Mononuclear cell (primary cell): Measurements from ENCODE around the gene PTPRE. TPM values are rescaled to one million over a fixed set of nuclear protein-coding genes. Genes with fewer than 3 reads are reported as not detected.

Source experiments
- H3K27me3 ChIP-seq: 2 replicates; pipeline ENCODE4 v1.6.0; 2011; ENCODE audit warnings: low read length, control low read depth; ENCODE audit not compliant: insufficient read depth
- H3K4me1 ChIP-seq: 2 replicates; pipeline ENCODE4 v1.5.1; 2011; ENCODE audit warnings: mild to moderate bottlenecking, low read length, control low read depth; ENCODE audit not compliant: insufficient read depth
- H3K4me3 ChIP-seq: 2 replicates; pipeline ENCODE4 v1.5.1; 2011; ENCODE audit warnings: mild to moderate bottlenecking, low read length, moderate library complexity
- H3K9me3 ChIP-seq: 2 replicates; pipeline ENCODE4 v1.5.1; 2011; ENCODE audit warnings: low read depth, mild to moderate bottlenecking, control low read depth, low read length
- total RNA-seq: library from RNA; depleted of rRNA; stranded (reverse); fragments of >200 nt; gene quantifications from one replicate; pipeline ENCODE4 v1.2.3, GENCODE V29; 2012

PTPRE gene
- total RNA-seq, 1 donor, result 205 TPM

DNA sequence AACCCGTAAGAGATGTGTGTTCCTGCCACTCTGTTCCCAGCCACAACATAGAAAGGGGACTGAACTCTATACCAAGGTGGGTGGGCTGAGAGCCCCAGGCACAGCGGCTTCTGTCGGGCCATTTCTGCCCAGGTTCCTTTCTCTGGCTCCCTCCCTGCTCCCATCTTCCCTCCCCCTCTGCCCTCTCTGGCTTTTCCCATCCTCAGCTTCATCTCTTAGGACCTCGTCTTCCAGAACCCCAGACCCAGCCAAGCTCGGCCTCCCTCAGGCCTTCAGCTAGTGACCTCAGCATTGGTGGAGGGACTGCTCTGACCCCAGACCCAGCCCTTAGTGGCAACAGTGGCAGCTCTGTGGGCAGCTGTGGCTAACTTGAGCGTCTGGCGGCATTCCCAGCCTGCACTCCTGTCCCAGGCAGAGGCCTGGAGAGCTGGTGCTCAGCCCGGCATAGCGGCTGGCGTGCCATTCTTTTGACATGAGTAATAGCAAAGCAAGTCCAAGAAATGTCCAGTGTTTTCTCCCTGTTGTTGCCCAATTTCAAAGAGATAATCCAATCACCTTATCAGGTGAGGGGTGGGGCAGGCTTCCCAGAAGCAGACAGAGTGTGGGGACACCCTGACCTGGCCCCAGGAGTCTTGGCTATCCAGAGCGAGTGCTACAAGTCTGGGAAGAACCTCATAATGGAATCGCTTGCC is 15.9 kb downstream of the PTPRE start:
- Histone ChIP-seq H3K4me3 (no peak overlapping the region), H3K9me3 (no peaks in the 10 kb centered on the region), H3K27me3 (no peaks in the 10 kb centered on the region), H3K4me1 (peaks cover 95% of the 10 kb centered on the region)

DNA sequence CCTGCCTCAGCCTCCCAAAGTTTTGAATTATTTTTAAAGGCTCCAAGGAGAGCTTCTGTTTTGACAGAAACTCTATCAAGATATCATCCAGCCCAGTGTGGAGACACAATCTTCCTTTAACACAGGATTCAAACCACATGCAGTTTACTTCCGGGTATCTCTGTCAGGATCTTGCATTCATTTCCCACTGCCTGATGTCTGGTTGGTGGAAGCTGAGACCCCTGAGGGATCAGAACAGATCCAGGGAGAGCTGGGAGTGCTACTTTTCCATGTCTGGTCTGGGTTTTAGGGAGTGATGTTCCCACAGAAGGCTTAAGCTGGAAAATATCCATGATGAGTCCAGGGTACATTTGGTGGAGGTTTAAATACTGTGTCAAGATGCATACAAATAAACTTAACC is 16.7 kb downstream of the PTPRE start:
- peaks cover 92% of the 10 kb centered on the region for H3K4me1 ChIP-seq

DNA sequence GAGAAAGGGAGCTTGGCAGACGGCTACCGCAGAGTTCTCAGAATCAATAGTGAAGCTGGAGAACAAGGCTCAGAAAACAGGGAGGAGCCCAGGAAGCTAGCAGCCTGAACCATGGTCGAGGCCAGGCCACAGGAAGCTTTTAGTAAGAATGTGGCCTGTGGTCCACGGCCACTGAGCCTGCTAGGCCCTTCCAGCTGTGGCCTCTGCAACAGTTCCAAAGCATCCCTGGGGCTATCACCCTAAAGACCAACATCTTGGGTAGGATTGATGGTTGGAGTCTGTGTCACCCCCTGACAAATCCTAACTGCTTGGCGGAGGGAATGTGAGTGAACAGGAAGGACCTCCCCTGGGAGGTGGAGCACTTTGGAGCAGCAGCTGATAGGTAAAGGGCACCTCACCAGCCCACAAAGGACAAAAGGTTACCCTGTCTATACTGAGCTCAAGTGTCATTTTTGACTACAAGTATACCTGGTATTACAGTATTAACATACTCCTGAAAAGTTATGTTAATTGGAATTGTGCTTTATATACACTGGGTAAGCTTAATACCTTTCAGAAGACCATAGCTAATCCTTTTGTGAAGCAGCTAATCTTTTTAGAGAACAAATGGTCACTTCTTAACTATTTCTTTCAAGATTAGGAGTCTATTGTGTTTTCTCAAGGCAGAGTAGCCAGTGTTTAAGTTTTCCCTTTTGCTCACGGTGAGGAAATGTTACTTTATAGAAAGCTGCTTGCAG is 18.7 kb downstream of the PTPRE start:
- no peak overlapping the region for H3K4me3 ChIP-seq
- no peaks in the 10 kb centered on the region for H3K27me3 ChIP-seq
- H3K4me1 ChIP-seq, result peaks cover 72% of the 10 kb centered on the region
- no peaks in the 10 kb centered on the region for H3K9me3 ChIP-seq

More for the DNA sequence above, 16.7 kb downstream of the PTPRE start:
- Histone ChIP-seq H3K9me3 (no peaks in the 10 kb centered on the region), H3K27me3 (no peaks in the 10 kb centered on the region), H3K4me3 (no peak overlapping the region)

DNA sequence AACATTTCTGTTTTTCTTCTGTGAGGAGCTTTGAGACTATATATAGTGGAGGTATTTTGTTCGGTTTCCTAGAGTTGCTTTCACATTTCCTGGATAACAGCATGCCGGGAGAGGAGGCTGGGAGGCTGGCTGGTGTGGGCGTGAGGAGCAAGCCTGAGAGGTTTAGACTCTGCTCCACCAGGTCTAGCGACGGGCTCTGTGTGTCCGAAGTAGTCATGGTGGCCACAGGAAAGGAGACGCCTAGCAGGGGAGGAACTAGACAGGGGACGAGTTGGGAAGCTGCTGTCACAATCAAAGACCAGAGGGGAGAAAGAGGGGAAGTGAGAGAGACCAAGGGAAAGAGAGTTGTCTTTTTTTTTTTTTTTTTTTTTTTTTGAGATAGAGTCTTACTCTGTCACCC is 19.6 kb downstream of the PTPRE start:
- Histone ChIP-seq H3K27me3 (no peaks in the 10 kb centered on the region), H3K9me3 (no peaks in the 10 kb centered on the region), H3K4me1 (peaks cover 64% of the 10 kb centered on the region), H3K4me3 (no peak overlapping the region)

DNA sequence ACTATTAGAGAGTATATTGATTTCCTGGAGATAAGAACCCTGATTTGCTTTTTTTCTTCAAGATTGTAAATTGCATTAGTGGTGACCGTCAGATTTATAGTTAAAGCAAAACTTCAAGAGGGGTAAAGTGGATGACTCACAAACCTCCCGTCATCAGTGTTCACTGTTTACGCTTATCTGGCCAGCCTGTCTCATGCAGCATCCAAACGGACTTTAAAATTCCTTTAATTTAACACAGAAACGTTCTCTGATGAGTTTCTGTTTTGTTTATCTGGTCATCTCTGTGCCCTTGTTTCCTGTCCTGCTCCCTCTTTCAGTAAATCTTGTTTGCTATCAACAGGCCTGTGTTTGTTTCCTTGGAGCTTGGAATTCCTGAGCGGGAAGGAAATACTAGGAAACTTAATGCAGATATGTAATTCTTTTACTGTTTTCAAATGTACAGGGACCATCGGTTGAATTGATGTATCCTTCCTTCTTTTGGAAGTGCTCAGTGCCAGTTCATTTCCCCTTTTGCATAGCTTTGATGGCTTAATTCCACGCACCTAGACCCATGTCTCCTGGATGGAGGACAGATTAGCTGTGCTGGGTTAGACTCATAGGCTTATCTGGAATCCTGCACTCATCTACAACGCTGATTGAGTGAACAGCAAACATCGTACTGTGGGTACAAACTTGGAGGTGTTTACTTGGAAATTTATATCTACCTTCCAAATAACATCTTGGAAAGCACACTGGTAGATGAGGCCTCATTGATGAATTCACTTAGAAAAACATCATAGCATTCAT is 21.3 kb downstream of the PTPRE start:
- Histone ChIP-seq H3K27me3 (no peaks in the 10 kb centered on the region), H3K4me1 (peaks cover 46% of the 10 kb centered on the region), H3K4me3 (no peak overlapping the region), H3K9me3 (no peaks in the 10 kb centered on the region)

DNA sequence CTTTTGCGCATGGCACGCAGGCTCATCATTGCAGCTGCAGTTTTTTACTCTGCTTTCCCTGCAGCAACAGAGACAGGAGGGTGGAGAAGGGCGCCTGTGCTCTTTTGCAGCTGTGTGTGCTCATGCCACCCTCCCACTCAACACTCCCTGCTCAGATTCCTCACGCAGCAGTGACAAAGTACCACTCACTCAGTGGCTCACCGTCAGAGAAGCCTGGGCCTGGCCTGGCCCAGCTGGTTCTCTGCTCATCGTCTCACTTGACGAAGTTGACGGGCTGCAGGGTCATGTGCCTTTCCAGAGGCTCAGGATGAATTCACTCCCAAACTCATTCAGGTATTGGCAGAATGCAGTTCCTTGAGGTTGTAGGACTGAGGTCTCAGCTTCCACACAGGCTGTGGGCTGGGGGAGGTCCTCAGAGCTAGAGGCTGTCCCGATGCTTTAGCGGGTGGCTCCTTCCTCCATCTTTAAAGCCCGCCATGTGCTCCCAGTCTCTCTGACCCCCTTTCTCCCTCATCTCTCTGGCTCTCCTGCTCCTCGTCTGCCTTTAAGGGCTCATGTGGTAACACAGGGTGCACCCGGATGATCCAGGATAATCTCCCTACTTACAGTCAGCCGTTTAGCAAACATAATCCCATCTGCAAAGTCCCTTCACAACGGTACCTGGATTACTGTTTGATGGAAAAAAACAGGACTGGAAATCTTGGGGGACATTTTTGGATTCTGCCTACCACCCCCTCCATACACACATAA is 25.8 kb downstream of the PTPRE start:
- H3K4me1 ChIP-seq, result peaks cover 6% of the 10 kb centered on the region
- H3K4me3 ChIP-seq, result no peak overlapping the region
- H3K27me3 ChIP-seq, result no peaks in the 10 kb centered on the region

DNA sequence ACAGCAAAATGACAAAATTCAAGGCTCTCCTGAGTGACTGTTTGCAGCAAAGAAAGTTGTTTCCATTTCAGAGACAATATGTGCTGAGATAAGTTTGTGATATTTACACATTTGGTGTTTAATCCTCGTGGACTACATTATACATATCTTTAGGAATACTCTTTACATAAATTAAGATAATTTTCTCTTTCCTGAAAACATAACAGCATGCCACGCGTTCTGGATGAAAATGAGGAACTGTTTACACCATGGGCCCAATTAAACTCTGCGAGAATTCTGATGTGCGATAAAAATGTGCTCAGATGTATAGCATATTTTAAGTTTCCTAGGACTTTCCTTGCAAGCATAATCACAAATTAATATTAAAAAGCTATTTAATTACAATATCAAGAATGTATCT is 26.4 kb downstream of the PTPRE start:
- H3K4me1 ChIP-seq, result peaks cover under 1% of the 10 kb centered on the region
- H3K27me3 ChIP-seq, result no peaks in the 10 kb centered on the region
- no peak overlapping the region for H3K4me3 ChIP-seq
- H3K9me3 ChIP-seq, result no peaks in the 10 kb centered on the region

More for the DNA sequence above, 25.8 kb downstream of the PTPRE start:
- H3K9me3 ChIP-seq, result no peaks in the 10 kb centered on the region

DNA sequence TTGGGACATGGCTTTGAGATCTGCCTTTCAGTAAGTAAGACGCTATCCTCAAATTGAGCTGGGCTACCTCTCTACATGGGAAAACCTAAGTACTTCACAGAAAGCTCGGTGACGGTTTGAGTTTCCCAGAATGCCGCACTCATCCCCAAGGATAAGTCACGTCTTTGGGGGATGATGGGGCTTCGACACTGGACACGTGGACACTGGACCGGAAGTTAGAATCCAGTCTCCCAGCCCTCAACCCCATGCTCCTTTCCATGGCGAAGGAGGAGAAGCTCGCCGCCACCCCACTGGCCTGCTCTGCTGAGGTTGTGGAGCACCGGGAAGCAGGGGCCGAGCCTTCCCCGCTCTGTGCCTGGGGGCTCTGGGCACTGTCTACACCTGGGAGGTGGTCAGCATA is 27.5 kb downstream of the PTPRE start:
- no peak overlapping the region for H3K4me3 ChIP-seq
- no peaks in the 10 kb centered on the region for H3K4me1 ChIP-seq
- no peaks in the 10 kb centered on the region for H3K27me3 ChIP-seq
- H3K9me3 ChIP-seq, result no peaks in the 10 kb centered on the region

DNA sequence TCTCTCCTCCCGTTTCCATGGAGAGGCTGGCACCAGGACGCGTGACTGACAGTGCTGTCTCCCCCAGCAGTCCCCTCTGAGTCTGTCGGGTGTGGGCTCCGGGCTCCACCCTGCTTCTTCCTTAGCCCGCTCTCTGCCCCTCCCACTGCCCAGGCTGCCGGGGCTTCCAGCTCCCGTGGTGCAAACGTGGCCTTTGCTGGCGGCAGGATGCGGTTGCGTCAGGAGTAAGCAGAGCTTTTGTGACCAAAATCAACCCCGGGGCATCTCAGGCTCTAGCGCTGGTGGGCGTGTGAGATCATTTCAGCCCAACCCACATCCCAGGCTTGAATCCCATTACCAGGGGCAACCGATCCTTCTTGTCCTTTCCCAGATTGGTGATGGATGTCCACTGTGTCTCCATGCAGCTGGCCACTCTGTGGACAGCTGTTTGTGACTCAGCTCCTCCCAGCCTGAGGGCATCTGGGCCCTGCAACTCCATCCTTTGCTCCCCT is 28.2 kb downstream of the PTPRE start:
- Histone ChIP-seq H3K27me3 (no peaks in the 10 kb centered on the region), H3K9me3 (no peaks in the 10 kb centered on the region), H3K4me3 (no peak overlapping the region), H3K4me1 (no peaks in the 10 kb centered on the region)

DNA sequence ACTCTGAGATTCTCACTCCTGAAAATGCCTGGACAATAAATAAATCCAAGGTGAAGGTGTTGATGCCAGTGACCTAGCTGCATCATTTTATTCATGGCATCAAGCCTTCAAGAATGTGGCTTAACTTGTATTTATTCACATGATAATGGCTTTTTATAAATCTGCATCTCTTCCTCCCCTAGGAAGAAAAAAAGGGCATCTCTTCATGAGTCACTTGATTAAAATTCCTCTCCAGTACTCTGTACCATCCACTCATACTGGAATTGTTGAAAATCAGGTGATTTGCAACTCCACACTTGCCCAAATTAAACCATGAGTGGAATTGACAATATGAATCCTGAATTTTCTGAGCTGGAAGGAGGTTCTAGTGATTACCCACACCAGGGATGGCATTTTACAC is 30.2 kb downstream of the PTPRE start:
- H3K4me1 ChIP-seq, result no peaks in the 10 kb centered on the region
- no peaks in the 10 kb centered on the region for H3K27me3 ChIP-seq
- H3K9me3 ChIP-seq, result no peaks in the 10 kb centered on the region
- no peak overlapping the region for H3K4me3 ChIP-seq

DNA sequence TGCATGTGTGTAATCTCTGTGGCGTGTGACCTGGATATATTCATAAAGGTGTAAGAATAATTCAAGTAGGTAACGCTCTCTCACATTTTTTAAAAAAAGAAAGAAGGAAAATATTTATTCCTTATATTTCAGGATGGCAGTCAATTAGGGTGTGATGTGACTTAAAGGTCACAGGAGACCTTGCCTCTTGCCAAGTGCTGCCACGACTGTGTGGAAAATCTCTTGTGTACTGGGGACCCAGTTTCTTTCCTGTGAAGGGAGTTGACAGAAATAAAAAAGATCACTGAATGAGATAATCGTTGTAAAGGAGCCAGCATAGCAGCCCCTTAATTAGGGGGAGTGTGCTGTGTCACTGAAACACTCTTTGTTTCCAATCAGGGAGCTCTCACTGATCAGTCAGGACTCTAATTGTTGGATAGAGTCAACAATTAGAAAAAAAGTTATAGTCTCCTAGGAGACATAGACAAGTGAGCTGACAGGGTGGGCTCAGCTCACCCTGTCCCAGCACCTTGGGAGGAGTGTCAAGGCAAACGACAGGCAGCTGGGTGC is 31.1 kb downstream of the PTPRE start:
- no peaks in the 10 kb centered on the region for H3K27me3 ChIP-seq
- no peaks in the 10 kb centered on the region for H3K4me1 ChIP-seq
- H3K9me3 ChIP-seq, result no peaks in the 10 kb centered on the region
- no peak overlapping the region for H3K4me3 ChIP-seq

DNA sequence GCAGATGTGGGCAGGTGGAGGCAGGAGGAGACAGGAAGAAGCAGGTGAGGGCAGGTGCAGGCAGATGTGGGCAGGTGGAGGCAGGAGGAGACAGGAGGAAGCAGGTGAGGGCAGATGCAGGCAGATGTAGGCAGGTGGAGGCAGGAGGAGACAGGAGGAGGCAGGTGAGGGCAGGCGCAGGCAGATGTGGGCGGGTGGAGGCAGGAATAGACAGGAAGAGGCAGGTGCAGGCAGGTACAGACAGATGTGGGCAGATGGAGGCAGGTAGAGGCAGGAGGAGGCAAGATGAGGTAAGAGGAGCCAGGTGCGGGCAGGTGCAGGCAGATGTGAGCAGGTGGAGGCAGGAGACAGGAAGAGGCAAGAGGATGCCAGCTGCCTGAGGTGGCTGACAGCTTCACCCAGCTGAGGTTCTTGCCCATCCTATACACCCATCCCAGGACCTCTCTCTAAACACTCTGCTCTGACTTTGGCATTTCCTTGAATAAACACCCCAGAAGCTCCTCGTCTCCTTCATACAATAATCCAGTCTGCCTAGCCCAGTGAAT is 33.0 kb downstream of the PTPRE start:
- Histone ChIP-seq H3K4me3 (no peak overlapping the region), H3K4me1 (peaks cover 2% of the 10 kb centered on the region), H3K9me3 (no peaks in the 10 kb centered on the region), H3K27me3 (no peaks in the 10 kb centered on the region)

DNA sequence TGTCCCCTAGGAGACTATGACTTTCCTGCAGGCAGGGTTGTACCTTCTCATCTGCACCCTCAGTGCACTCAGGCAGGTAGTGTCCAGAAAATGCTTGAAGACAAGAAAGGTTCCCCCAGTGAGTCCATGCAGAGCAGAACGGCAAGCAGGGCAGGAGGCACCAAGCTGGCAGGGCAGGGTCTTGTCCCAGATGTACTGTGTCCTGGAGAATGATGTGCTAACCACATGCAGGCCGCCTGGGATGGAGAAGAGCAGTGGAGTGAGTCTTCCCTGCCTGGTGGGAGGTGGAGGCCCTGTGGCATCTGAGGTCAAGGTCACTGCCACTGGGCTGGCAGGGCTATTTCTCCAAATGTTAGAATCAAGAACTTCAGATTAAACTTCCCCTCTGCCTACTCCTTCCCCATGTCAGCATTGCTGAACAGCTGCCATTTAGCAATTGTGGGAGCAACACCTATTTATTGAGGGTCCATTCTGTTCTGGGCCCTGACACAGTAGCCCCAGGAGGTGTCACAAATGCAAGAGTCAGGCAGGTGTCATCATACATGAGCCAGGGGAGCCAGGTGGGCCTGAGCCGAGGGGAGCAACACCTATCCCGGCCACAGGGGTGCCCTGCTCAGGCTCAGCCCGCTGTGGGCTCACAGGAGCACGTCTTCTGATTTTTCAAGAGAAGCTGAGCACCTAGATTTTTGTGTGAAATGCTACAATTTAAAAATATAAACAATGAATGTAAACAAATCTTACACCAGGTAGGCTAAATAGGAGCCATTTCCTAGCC is 34.1 kb downstream of the PTPRE start:
- Histone ChIP-seq H3K4me3 (no peak overlapping the region), H3K9me3 (no peaks in the 10 kb centered on the region), H3K4me1 (peaks cover 14% of the 10 kb centered on the region), H3K27me3 (no peaks in the 10 kb centered on the region)

DNA sequence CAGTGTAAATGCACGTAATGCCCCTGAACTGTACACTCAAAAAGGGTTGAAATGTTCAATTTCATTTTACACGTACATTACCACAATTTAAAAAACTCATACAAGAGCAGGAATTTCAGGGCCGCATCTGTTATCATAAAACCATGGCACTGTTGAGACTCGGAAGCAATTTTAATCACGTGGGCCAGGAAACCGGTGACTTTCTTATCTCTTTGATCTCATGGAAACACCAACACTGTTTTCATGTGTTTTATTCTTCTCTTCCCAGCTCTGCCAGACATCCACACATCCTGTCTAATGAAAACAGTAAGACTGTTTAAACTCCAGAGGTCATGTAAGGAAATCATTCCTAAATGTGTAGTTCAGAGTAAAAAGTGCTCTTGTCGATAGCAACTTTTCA is 35.9 kb downstream of the PTPRE start:
- Histone ChIP-seq H3K27me3 (no peaks in the 10 kb centered on the region), H3K4me1 (peaks cover 26% of the 10 kb centered on the region), H3K4me3 (no peak overlapping the region), H3K9me3 (no peaks in the 10 kb centered on the region)
